Measurements from ENCODE around the gene PRTG.
"Not testable (repeated sequence)": the region's sequence is repeated elsewhere in the genome, so short reads cannot be mapped to it uniquely, and the experiment has no call there.

The PRTG gene

DNA sequence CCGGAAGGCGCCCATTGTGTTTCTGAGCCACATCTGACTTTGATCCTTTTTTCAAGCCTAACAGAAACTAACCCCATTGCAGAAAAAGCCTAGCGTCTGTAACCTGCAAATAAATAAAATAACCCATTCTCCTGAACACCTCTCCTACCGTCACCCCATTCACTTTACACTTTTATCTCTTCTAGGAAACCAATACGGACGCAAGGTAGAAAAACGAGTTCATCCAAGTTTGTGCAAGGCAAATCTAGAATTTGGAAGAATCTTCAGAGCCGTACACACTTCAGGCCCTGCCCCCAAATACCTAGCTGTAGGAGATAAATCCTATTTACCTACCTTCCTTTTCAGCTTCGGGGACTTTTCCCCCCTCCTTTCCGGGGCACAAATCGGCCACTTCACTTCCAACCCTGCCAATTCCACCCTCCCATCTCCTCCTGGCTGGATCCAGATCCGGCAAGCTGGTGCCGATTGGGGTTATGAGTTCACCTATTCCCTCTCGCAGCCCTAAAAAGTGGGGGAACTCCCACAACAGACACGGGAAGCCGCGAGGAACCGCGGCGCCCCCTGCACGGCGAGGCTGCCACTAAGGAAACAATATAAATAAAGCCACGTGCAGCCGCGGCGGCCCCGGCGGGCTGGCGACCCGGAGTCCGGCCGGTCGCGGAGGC lies 987 bp downstream of the PRTG start:
- peak; percentile 69 for DNase-seq

DNA sequence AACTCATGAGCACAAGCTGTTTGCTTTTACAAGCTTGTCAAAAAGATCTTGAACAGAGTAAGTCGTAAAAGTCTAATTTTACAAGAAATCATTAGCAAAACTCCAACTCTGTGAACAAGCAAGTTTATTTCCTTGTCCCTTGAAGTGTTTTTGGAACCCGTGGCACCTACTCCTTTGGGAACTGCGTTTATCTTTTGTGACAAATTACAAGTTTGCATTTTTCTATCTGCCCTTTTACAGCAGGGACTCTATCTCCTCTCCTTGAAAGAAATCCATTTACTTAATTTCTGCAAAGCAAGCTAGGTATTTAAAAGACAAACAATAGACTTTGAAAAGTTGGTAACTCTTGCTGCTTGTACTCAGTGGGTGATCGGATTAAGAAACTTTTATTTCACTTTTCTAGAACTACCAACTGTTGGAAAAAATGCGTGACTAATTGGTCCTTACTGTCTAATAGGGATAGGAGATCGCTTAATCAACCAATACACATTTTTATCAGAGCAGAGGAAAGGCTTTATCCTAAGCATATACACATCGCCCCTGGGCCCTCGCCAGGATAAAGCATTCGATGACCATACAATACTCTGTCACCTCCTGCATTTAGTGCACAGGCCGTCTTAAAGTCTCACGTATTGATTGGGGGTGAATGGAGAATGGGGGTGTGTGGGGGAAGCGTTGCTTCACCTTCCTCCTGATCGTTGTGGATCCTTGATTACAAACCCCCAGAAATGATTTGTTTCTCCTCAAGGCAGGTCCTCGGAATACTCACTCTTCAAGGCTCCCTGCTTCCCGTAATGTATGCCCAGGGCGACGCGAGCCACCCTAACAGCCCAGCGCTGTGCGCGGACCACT lies 1.7 kb downstream of the PRTG start:
- DNase-seq: peak; percentile 70

DNA sequence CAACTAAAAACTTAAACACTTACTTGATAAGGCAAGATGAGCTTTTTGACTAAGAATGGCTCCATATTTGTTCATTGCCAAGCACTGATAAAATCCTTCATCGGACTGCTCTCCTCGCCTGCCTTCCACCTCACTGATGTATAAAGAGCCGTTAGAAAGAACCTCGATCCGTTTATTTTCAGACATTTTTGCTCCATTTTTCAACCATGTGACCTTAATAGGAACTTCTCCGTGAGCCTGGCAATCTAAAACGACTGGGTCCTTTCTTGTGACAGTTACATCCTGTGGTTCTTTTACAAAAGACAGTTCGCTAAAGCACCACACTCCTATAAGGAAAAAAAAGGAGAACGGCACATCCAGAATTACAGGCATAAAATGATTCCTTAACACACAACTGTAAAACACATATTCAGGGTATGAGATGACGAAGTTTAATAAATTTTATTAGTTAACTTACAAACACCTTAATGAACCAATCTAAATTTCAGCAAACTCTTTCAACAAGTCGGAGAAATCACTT lies 2.5 kb downstream of the PRTG start:
- no peak for DNase-seq

DNA sequence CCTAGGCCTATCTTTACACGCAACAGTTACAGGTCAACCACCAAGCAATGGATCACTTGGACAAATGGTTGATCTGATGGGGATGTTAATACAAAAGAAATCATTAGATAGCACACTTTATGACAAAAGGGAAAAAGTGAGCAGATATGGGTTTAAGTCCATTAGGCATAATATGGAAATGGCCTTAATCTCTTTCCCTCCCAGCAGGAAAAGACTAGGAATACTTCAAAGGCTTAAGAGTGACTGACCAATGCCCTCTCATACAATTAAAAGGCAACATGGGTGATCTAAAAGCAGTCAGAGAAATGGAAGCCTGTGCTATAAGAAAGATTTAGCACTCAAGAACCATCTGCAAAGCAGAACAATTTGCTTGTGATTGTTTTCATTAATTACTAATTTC lies 3.3 kb downstream of the PRTG start:
- DNase-seq: no peak

DNA sequence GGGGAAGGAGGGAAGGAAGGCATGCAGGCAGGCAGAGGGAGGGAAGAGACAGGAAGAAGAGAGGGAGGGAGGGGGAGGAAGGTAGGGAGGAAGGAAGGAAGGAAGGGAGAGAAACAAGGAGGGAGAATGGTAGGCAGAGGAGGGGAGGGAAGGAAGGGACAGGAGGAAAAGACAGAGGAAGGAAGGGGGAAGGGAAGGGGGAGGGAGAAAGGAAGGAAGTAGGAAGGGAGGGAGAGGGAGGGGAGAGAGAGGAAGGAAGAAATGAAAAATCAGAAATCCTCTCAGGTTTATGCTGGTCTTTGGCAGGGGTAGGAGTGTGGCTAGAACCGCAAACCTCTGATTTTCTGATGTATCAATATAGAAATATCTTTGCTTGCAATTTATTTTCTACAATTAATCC lies 4.2 kb downstream of the PRTG start:
- peak; percentile 49 for DNase-seq

DNA sequence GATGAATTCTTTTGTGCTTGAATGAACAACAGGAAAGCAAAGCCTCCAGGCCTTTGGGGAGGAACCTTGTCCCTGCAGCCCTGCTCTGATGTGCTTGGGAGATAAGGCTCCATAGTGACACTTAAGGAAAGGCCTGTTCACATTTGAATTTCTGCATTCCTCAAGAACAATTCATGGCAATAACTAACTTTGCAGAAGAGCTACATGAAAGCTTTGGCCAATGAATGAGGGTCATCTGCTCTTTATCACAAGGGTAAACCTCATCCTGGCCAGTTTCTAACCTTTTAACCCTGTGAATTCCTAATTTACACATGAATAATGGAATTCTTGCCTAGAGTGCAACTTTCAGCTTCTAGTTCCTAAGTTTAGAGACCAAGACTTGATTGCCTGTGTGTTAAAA lies 5.6 kb downstream of the PRTG start:
- DNase-seq: no peak

DNA sequence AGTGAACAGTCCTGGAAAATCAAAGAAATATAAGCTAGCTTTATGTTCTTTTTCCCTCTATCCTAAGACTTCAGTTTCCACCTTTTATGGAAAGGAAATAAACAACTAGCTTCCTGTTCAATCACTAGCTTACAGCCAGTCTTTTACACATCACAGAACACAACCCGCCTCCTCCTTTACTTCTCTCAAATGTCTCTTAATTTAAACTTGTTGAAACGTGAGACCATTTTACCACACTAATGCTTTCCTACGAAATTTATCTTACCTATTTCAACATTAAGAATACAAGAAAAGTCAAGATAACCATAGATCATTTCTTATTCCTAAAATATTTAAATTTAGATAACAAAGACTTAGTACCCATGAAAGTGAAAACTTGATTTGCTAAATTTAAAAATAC lies 6.2 kb downstream of the PRTG start:
- DNase-seq: no peak

DNA sequence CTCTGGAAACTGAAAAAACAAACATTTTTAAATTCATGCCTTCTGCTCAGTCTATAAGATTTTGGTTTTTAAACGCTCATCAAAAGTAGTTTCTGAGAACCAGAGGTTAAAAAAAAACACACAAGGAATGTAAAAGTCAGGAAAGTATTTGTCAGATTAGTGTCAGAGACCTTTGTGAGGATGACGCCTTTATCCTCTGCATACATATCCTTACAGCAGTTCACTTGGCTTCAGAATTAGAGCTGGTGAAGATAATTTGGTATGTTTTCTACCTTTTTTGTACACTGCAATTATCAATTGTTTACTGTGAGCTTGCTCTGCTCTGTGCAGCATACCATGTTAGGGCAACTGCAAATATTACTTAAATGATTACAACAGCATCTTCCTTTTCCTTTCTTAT lies 8.3 kb downstream of the PRTG start:
- DNase-seq: no peak

DNA sequence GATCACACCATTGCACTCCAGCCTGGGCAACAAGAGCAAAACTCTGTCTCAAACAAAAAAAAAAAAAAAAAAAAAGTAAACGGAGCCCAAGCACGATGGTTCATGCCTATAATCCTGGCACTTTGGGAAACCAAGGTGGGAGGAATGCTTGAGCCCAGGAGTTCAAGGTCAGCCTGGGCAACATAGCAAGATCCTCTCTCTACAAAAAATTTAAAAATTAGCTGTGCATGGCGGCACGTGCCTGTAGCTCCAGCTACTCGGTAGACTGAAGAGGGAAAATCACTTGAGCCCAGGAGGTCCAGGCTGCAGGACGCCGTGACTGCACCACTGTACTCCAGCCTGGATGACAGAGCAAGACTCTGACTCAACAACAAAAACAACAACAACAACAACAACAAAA lies 9.5 kb downstream of the PRTG start:
- DNase-seq: not testable (repeated sequence)

DNA sequence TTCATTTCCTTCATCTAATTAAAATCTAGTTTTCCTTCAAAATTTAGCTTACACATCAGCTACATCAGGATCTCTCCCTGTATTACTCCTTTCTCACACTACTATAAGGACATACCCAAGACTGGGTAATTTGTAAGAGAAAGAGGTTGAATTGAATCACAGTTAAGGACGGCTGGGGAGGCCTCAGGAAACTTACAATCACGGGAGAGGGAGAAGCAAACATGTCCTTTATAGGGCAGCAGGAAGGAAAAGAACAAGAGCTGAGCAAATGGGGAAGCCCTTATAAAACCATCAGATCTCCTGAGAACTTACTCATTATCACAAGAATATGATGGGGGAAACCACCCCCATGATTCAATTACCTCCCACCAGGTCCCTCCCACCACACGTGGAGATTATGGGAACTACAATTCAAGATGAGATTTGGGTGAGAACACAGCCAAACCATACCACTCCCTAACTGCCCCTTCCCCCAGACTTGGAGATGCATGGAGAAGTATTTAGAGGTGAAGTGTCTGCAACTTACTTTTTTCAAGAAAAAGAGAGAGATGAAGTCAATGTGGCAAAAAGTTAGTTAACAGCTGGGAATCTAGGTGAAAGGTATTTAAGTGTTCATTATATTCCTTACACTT lies 21.3 kb downstream of the PRTG start:
- no peak for DNase-seq

DNA sequence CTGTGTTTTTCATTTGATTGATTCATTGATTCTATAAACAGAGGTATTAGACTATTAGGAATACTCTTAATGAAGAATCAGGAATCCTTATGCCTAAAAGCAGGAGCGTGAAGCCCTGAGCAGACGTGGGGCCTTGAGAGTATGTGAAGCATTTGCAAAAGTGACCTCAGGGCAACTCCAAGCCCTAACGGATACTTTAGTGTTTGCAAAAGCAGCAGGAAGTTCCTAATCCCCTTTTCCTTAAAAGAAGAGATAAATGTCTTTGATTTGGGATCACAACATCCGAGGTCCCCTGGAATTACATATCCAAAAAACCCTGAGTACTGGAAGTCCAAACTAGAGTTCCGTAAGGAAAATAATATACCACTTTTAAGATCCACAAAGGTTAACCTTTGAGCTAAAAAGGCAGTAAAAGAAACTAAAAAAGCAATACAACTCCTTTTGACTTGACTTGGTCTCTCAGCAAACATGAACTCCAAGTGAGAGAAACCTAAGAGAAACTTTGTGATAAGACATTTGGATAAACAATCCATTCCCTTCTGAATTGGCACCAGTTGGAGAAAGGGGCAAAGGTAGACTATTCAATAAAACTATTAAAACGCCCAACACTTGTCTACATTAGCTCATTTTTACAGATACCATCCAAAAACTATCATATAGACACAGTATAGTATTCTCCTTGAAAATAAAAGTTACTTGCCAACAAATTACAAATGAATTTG lies 27.4 kb downstream of the PRTG start:
- no peak for DNase-seq

DNA sequence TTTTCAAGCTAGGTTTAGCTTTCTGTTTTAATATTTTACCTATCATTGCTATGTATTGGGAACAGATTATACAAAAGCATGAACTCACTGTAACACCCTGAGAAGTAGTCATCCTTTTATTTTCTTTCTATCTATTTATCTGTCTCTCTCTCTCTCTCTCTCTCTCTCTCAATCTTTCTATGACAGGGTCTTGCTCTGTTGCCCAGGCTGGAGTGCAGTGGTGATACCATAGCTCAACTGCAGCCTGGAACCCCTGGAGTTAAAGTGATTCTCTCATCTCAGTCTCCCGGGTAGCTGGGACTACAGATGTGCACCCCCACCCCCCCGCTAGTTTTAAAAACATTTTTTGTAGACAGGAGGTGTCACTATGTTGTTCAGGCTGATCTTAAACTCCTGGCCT lies 28.9 kb downstream of the PRTG start:
- DNase-seq: no peak

DNA sequence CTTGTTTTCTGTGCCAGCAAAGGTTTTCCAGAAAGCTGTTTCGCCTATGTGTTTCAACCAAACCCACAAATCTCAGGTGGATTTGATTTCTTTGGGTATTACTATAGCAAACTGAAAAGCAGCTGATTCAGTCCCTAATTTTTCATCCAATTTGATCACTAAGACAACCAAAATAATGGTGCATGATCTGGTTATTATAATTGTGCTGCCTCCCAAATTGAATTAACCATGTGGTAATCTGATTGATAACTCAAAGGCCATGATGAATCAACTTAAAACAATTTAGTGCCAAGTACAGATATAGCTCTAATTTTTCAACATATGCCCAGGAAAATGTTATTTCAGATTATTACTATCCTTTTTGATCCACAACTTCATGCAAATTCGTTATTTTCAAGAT lies 30.6 kb downstream of the PRTG start:
- DNase-seq: no peak

DNA sequence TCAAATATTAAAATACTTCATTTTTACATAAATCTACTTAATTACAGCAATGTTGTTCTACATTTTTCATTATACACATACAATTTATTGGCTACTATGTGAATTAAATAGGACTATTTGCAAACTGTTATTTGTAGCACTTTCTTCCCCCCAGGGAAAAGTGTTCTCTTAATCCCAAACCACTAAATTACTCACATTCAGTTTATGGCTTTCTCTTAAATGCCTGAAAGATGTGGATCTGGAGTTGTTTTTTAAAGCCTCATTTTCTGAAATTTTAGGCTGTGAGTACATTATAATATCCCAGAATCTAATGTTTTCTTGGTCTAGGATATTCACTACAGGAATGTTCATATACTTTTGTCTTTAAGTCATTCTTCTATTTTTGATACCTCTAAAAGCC lies 32.7 kb downstream of the PRTG start:
- DNase-seq: no peak

DNA sequence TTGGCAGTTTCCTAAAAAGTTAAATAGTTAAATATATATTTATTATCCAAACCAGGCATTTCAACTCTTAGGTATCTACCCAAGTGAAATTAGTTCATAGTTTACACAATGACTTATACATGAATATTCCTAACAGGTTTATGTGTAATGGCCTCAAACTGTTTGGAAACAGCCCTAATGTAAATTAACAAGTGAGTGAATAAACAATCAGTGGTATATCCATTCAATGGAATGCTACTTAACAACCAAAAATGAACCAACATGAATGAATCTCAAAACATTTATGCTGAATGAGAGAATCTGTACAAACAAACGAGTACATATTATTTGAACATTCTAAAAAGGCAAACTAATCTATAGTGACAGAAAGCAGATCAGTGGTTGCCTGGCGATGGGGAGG lies 33.5 kb downstream of the PRTG start:
- no peak for DNase-seq

DNA sequence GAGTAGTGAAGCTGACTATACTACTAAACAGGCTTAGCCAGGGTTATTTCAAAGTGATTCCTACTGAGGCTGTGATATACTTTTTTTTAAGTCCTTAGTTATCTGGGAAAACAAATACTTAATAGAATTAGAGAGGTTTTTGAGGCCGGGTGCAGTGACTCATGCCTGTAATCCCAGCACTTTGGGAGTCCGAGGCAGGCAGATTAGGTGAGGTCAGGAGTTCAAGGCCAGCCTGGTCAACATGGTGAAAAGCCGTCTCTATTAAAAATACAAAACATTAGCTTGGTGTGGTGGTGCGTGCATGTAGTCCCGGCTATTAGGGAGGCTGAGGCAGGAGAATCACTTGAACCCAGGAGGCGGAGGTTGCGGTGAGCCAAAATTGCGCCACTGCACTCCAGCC lies 34.2 kb downstream of the PRTG start:
- DNase-seq: no peak

DNA sequence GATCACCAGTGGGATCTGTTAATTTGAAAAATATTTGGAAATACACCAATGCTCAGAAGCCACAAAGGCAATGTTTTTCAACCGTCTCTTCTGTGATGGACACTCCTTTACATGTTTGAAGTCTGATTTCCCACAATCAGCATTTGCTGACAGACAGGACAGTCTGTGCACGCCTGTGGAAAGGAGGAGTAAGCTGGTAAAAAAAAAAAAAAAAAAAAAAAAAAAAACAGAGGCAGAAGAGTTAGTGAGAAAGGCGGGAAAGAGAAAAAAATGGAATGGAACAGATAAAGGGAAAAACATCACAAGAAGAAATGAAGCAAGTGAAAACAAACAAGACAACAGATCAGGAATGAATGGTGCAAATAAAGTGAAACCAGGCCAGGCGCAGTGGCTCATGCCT lies 35.0 kb downstream of the PRTG start:
- no peak for DNase-seq

DNA sequence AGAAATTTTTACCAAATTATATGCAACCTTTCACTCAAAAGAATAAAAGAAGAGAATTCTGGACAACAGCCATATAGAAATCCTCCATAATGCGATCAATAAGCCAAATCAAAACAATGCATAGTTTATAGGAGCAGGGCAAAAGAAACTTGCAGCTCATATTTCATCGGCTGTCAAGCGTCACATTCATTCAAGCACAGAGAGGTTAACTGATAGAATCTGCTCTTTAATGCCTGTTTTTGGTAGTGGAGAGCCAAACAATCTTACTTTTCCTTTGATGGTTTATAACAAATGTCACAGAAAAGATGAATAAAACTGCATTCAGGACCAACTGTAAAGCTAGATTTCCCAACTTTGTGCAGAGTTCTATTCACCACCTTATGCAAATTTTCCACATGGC lies 35.4 kb downstream of the PRTG start:
- no peak for DNase-seq

DNA sequence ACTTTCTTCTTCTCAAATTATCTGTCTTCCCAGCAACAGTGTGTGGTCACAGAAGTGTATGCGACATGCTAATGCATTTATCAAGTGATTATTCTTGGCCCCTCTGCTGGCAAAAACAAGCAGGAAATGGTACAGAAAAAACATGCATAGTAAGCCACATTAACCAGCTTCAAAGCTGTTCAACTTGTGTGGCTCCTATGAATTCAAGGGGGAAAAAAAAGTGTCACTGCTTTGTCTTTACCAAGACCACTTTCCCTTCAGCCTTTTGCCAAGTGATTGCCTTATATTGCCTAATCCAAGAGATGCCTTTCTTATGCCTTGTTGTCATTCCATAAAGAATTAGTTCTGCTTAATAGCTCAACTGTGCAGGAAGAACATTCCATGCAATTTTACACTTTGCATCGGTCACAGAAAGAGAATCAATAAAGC lies 39.1 kb downstream of the PRTG start:
- no peak for DNase-seq

DNA sequence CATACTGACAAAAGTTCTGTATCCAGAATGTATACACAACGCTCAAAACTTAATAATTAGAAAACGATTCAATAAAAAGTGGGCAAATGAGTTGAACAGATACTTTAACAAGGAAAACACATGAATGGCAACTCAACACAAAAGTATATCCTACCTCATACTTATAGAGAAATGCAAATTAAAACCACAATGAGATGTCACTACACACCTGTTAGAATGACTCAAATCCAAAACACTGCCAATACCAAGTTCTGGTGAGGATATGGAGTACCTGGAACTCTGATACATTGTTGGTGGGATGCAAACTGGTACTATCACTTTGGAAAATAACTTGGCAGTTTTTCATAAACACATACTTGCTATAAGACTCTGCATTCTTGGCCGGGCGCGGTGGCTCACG lies 42.1 kb downstream of the PRTG start:
- no peak for DNase-seq

DNA sequence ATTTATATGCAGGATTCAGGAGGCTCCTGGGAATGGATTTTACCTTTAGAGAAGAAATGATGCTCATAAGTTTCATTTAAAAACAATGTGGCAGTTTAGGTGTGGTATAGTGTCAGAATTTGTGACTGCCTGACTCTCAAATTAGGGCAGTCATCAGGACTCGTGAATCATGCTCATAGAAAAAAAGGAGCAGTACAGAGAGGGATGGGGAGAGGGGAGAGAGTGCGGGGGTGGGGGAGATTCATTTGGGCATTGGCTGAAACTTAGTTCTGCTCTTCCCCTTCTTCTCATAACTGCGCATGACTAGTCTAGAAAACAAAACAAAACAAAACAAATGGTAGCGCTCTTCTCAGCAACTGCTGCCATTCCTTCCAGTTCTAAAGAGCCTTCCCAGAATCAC lies 44.3 kb downstream of the PRTG start:
- no peak for DNase-seq

DNA sequence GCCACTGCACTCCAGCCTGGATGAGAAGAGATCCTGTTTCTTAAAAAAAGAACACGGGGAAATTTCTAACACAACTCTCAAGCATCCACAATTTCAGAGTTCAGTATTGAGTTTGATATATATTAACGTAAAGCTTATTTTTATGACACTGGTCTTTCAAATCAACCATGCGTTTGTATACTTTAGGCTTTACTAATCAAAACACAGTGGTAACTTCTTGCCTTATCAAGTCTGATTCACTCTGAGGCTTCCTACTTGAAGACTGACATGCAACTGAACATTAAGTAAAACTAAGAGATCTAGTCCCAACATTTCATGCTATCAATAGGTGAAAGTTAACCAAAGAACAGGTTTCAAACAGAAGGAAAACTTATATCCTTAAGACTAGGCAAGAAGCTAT lies 46.7 kb downstream of the PRTG start:
- DNase-seq: no peak

DNA sequence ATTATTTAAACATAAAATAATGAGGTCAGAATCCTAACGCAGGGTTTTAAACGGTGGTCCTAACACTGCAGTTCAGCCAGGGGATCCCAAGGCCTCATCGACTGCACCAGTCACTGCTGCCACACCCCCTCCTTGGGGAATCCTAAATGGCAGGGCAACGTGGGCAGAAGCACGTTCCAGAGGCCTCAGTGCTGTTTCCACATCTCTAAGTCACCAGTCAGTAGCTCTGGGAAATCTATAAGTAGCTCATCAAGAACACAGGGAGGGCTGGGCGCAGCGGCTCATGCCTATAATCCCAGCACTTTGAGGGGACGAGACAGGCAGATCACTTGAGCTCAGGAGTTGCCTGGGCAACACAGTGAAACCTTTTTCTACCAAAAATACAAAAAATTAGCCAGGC lies 47.5 kb downstream of the PRTG start:
- no peak for DNase-seq

Data from NCI-H69 (cell line).